B cell (primary cell): Measurements from ENCODE around the gene ASH1L. TPM values are rescaled to one million over a fixed set of nuclear protein-coding genes. Genes with fewer than 3 reads are reported as not detected.

Experiments used
- ATAC-seq: fragments of 200-7000 bp; cut with Tn5 transposase; one replicate; pipeline ENCODE4 v1.10.0; 2021; ENCODE audit warnings: low read depth, mild to moderate bottlenecking, moderate number of reproducible peaks, moderate library complexity
- CTCF ChIA-PET: fragments of 350-600 bp; sonication (Branson Sonifier 250); formaldehyde crosslinking; loops from one replicate; lab custom pipeline; 2021; ENCODE audit warnings: antibody characterized with exemption, inconsistent platforms; lab: Charles Lee
- POLR2A ChIA-PET: fragments of 350-600 bp; sonication (Branson Sonifier 250); formaldehyde crosslinking; loops from one replicate; lab custom pipeline; 2021; ENCODE audit warnings: antibody characterized with exemption; lab: Charles Lee
- DNase-seq: peaks from one replicate; pipeline ENCODE4 v3.0.0; 2013
- H2AFZ ChIP-seq: 2 replicates; pipeline ENCODE4 v1.6.1; 2012; ENCODE audit warnings: mild to moderate bottlenecking, low read depth, low read length; ENCODE audit not compliant: insufficient read depth, poor library complexity, severe bottlenecking
- H3K27ac ChIP-seq, 2 donors: 1 replicate in 1 of 2; 2 replicates in 1 of 2; pipeline ENCODE4 v1.5.1; 2012 to 2013; ENCODE audit warnings: low read length in 2 of 2, mild to moderate bottlenecking in 2 of 2, moderate library complexity in 1 of 2
- H3K27me3 ChIP-seq, 4 experiments: fragments of 200-600 bp in 1 of 4; sonication (generic) in 1 of 4; replicated peaks in 1 of 4; 1 replicate in 2 of 4; 2 replicates in 2 of 4; pipeline versions ENCODE4 v1.6.1 to v1.7.0; 2013 to 2016; ENCODE audit warnings: low read length in 3 of 4, mild to moderate bottlenecking in 2 of 4, mixed read lengths in 1 of 4, moderate library complexity in 1 of 4; ENCODE audit not compliant: insufficient read depth in 4 of 4, control insufficient read depth in 3 of 4; ENCODE audit errors: control extremely low read depth in 1 of 4
- H3K36me3 ChIP-seq, 2 experiments: replicated peaks in 1 of 2; 1 replicate in 1 of 2; 2 replicates in 1 of 2; pipeline versions ENCODE4 v1.6.1 to v1.7.1; 2013; ENCODE audit warnings: low read length in 1 of 2; ENCODE audit not compliant: insufficient read depth in 2 of 2, control insufficient read depth in 1 of 2; ENCODE audit errors: control extremely low read depth in 1 of 2, extremely low read depth in 1 of 2
- H3K4me1 ChIP-seq, 2 donors: fragments of 200-600 bp in 1 of 2; sonication (generic) in 1 of 2; 1 replicate in 1 of 2; 2 replicates in 1 of 2; pipeline versions ENCODE4 v1.5.1 to v1.6.1; 2013 to 2017; ENCODE audit warnings: low read length in 2 of 2; ENCODE audit not compliant: control insufficient read depth in 2 of 2, insufficient read depth in 2 of 2
- H3K4me2 ChIP-seq: replicated peaks from 2 replicates; pipeline ENCODE3; 2012; ENCODE audit warnings: mild to moderate bottlenecking, low read depth, low read length; ENCODE audit not compliant: poor library complexity, severe bottlenecking
- H3K4me3 ChIP-seq, 5 experiments: fragments of 200-600 bp in 1 of 5; sonication (generic) in 1 of 5; 1 replicate in 3 of 5; 2 replicates in 2 of 5; pipeline versions ENCODE4 v1.5.1 to v1.7.0; 2011 to 2016; ENCODE audit warnings: low read length in 4 of 5, mild to moderate bottlenecking in 4 of 5, low read depth in 2 of 5, control low read depth in 1 of 5, moderate library complexity in 1 of 5; ENCODE audit not compliant: insufficient read depth in 1 of 5; ENCODE audit errors: control extremely low read depth in 1 of 5, extremely low read depth in 1 of 5
- H3K79me2 ChIP-seq: fragments of 200-600 bp; sonication (generic); one replicate; pipeline ENCODE4 v1.6.0; 2016; ENCODE audit warnings: low read length; ENCODE audit not compliant: control insufficient read depth, insufficient read depth
- H3K9ac ChIP-seq: fragments of 200-600 bp; sonication (generic); 2 replicates; pipeline ENCODE4 v1.6.1; 2017; ENCODE audit warnings: mild to moderate bottlenecking, low read length, moderate library complexity
- H3K9me3 ChIP-seq, 3 donors: one replicate each; pipeline versions ENCODE4 v1.6.1 to v1.7.1; 2013; ENCODE audit warnings: low read length in 2 of 3; ENCODE audit not compliant: control insufficient read depth in 2 of 3, insufficient read depth in 1 of 3; ENCODE audit errors: control extremely low read depth in 1 of 3
- H4K20me1 ChIP-seq: 2 replicates; pipeline ENCODE4 v1.6.0; 2012; ENCODE audit warnings: mild to moderate bottlenecking, low read length; ENCODE audit not compliant: insufficient read depth, control insufficient read depth, poor library complexity, severe bottlenecking
- H3K27ac Mint-ChIP-seq: one replicate; pipeline ENCODE4 v1.8.0; 2021; ENCODE audit warnings: mixed read lengths
- H3K27me3 Mint-ChIP-seq: one replicate; pipeline ENCODE4 v1.8.0; 2021; ENCODE audit warnings: mixed read lengths
- H3K4me1 Mint-ChIP-seq: one replicate; pipeline ENCODE4 v1.8.0; 2021; ENCODE audit warnings: mixed read lengths
- H3K4me3 Mint-ChIP-seq: one replicate; pipeline ENCODE4 v1.8.0; 2021; ENCODE audit warnings: mixed read lengths
- H3K9me3 Mint-ChIP-seq: one replicate; pipeline ENCODE4 v1.8.0; 2022; ENCODE audit warnings: mixed read lengths; ENCODE audit not compliant: insufficient read depth
- CTCF ChIP-seq: fragments of 200-600 bp; IDR thresholded peaks from one replicate; pipeline ENCODE4 v1.8.0; 2022; ENCODE audit warnings: antibody characterized with exemption, mild to moderate bottlenecking
- EZH2 ChIP-seq: IDR thresholded peaks from 2 replicates; pipeline ENCODE4 v1.6.1; 2012; ENCODE audit warnings: borderline replicate concordance, low read depth, mild to moderate bottlenecking, moderate library complexity, low read length; ENCODE audit not compliant: insufficient read depth, poor library complexity, severe bottlenecking
- WGBS: methylation state at CpG from one replicate; pipeline ENCODE4 v1.1.5; 2013; ENCODE audit warnings: missing lambda C conversion rate; ENCODE audit not compliant: insufficient coverage; 5-methylcytosine and 5-hydroxymethylcytosine counted together
- intact Hi-C: fragments of 100-400 bp; cut with micrococcal nuclease; formaldehyde crosslinking; loops from one replicate; pipeline ENCODE4 v1.10.0; 2022
- polyA plus RNA-seq: library from polyadenylated mRNA; depleted of rRNA; stranded (reverse); fragments of >200 nt; gene quantifications from 2 replicates; pipeline ENCODE4 v1.2.3, GENCODE V29; 2012
- total RNA-seq, 2 donors: library from RNA; stranded (reverse); fragments of 120-200 nt in 1 of 2; gene quantifications; 1 replicate in 1 of 2; 2 replicates in 1 of 2; pipeline versions ENCODE4 v1.2.3 to v1.2.4, GENCODE V29; 2013 to 2022

Gene ASH1L
- total and polyA plus RNA-seq, 2 donors (not counting 1 experiment from before 2014, with no cell fraction given): 17.7 to 124 TPM

DNA sequence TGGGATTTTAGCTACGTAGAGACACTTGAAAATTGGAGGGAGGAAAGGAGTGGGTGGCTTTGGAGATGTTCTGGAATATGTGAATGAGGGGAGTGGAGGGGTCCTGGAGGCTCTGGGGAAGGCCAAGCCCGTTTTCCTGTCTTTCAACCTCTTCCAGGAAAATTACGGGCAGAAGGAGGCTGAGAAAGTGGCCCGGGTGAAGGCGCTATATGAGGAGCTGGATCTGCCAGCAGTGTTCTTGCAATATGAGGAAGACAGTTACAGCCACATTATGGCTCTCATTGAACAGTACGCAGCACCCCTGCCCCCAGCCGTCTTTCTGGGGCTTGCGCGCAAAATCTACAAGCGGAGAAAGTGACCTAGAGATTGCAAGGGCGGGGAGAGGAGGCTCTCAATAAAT lies 242.4 kb downstream of the ASH1L start:
- no peak for TF ChIP-seq CTCF
- no peak for TF ChIP-seq EZH2
- Histone ChIP-seq H3K9me3 (peaks cover 0 to 2% (median 0%) of the 10 kb centered on the region in 3 donors), H3K36me3 (peaks cover 0 to 3% of the 10 kb centered on the region in 2 experiments), H3K4me1 (peaks cover 17 to 34% of the 10 kb centered on the region in 2 donors), H2AFZ (peak overlapping the region; percentile 76), H3K4me3 (peak overlapping the region in 4 of 5 experiments; percentile 32 to 52 (median 51)), H4K20me1 (no peaks in the 10 kb centered on the region), H3K79me2 (peaks cover 4% of the 10 kb centered on the region), H3K27ac (no peak overlapping the region), H3K4me2 (peak overlapping the region; percentile 95), H3K9ac (peak overlapping the region; percentile 62), H3K27me3 (no peaks in the 10 kb centered on the region)
- ATAC-seq (no peak), DNase-seq (no peak)
- POLR2A ChIA-PET: interaction anchor here (1.5 to 1.6 kb wide), 2 partner anchors 47 to 112 kb away, joined by 3 to 6 read pairs; partner anchors contain the start of genes CLK2 and MTX1
- intact Hi-C loops: loop anchor here (1.0 to 10.0 kb wide), 3 partner anchors 42 to 1185 kb away; partner anchors contain the start of gene MEF2D
- WGBS: 60% methylated on average over 7 of the region's 11 CpGs
- peak overlapping the region; percentile 47 for H3K27ac Mint-ChIP-seq
- H3K4me3 Mint-ChIP-seq: peak overlapping the region; percentile 83
- H3K4me1 Mint-ChIP-seq: peaks cover 36% of the 10 kb centered on the region
- H3K27me3 Mint-ChIP-seq: no peaks in the 10 kb centered on the region
- CTCF ChIA-PET: interaction anchor here (1.0 to 6.5 kb wide), 5 partner anchors 8 to 69 kb away, joined by 3 to 128 read pairs (median 7); partner anchors contain the start of gene FDPS
- no peaks in the 10 kb centered on the region for H3K9me3 Mint-ChIP-seq

- DNase-seq (no peak), ATAC-seq (no peak)
- no peak overlapping the region for H3K9ac ChIP-seq
- no peaks in the 10 kb centered on the region for H3K9me3 Mint-ChIP-seq
- no peak for TF ChIP-seq CTCF
- TF ChIP-seq EZH2: no peak
- no peak overlapping the region for H2AFZ ChIP-seq
- H3K4me1 ChIP-seq: peaks cover 17 to 27% of the 10 kb centered on the region in 2 donors
- no peaks in the 10 kb centered on the region for H3K27me3 Mint-ChIP-seq
- H3K4me3 Mint-ChIP-seq: peak overlapping the region; percentile 1
- no peaks in the 10 kb centered on the region for H3K27me3 ChIP-seq
- H3K4me1 Mint-ChIP-seq: peaks cover 33% of the 10 kb centered on the region
- 94% methylated on average over 2 of the region's 5 CpGs for WGBS
- peaks cover 4% of the 10 kb centered on the region for H3K79me2 ChIP-seq
- no peak overlapping the region for H3K27ac ChIP-seq
- no peak overlapping the region for H3K27ac Mint-ChIP-seq
- H3K36me3 ChIP-seq: peaks cover 0 to 3% of the 10 kb centered on the region in 2 experiments
- CTCF ChIA-PET: interaction anchor here (1.0 to 6.5 kb wide), 4 partner anchors 9 to 211 kb away, joined by 5 to 128 read pairs (median 6); no protein-coding TSS in a partner anchor
- H3K9me3 ChIP-seq: peaks cover 0 to 2% (median 0%) of the 10 kb centered on the region in 3 donors
- POLR2A ChIA-PET: interaction anchor here (1.5 kb wide), 1 partner anchor 111 kb away, joined by 3 read pairs; the partner anchor contains the start of gene MTX1
- intact Hi-C loops: no loop called here
- H3K4me2 ChIP-seq: no peak overlapping the region
- no peak overlapping the region for H3K4me3 ChIP-seq
- no peaks in the 10 kb centered on the region for H4K20me1 ChIP-seq
These were observed 243.1 kb downstream of the ASH1L start for GRCh38 chr1:155319536-155319935.
